Measurements from ENCODE around the gene GALNT1.

- TF ChIP-seq MAZ (IDR thresholded peaks at IDR 0.05; ENCODE audit: borderline replicate concordance, low read depth, low read length) (no peak), BHLHE40 (IDR thresholded peaks at IDR 0.05; ENCODE audit: low read depth, low read length) (no peak), CTCF (conservative IDR thresholded peaks at IDR 0.05; ENCODE audit: low read depth, low read length) (no peak), POLR2A (IDR thresholded peaks at IDR 0.05; ENCODE audit: low read depth, low read length) (no peak), RFX5 (IDR thresholded peaks at IDR 0.05; ENCODE audit: low read depth, low read length) (no peak), CHD1 (IDR thresholded peaks at IDR 0.05; ENCODE audit: low read depth, low read length) (no peak), RAD21 (IDR thresholded peaks at IDR 0.05; ENCODE audit: low read length) (no peak), FOS (IDR thresholded peaks at IDR 0.05; ENCODE audit: low read depth, low read length) (peak; percentile 69)
These were observed 8.9 kb upstream of the GALNT1 start for GRCh38 chr18:35572644-35573043.
